Measurements from ENCODE around the gene PCGF1.

The PCGF1 gene

DNA sequence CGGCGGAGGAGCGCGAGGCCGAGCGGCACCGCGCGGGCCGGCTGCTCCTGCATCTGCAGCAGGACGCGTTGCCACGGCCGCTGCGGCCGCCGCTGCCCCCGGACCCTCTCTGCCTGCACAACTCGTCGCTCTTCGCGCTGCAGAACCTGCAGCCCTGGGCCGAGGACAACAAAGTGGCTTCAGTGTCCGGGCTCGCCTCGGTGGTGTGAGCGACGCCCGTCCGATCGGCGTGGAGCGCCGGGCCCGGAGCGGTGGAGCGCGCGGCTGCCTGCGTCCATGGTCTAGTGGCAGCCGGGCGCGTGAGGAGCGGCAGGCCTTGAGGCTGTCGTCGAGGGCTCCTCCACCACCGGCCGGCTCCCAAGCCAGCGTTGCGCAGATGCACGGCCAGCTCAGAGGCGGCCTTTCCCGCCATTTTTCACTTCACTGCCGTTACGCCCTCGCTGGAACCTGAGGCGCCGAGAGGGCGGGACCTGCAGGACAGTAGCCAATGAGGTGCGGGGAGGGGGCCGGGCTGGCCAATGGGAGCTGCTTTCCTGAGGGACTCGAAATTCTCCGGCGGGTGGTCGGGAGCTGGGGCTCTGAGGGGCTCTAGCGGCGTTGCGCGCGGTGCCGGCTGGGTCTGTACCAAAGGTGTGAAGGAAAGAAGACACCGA, 8.6 kb upstream of the PCGF1 start:
- peak; percentile 79 for DNase-seq (ENCODE audit: insufficient read length, low spot score)
- no peak for FAIRE-seq

- FAIRE-seq (no peak), DNase-seq (ENCODE audit: insufficient read length, low spot score) (no peak)
These were observed 7.9 kb upstream of the PCGF1 start for GRCh38 chr2:74515271-74515980.

GRCh38 chr2:74514368-74515270, 7.1 kb upstream of the PCGF1 start, which contains the start of gene TLX2:
TSS of gene TLX2 (plus strand) at chr2:74514450. CDS start at chr2:74514807, 357 bp downstream.
- DNase-seq (ENCODE audit: insufficient read length, low spot score) = no peak
- FAIRE-seq = peak; percentile 14

GRCh38 chr2:74513605-74514367, 6.3 kb upstream of the PCGF1 start:
- DNase-seq (ENCODE audit: insufficient read length, low spot score) (no peak), FAIRE-seq (no peak)

- DNase-seq (ENCODE audit: insufficient read length, low spot score) = no peak
- no peak for FAIRE-seq
These were observed 5.5 kb upstream of the PCGF1 start for GRCh38 chr2:74512744-74513604.

DNA sequence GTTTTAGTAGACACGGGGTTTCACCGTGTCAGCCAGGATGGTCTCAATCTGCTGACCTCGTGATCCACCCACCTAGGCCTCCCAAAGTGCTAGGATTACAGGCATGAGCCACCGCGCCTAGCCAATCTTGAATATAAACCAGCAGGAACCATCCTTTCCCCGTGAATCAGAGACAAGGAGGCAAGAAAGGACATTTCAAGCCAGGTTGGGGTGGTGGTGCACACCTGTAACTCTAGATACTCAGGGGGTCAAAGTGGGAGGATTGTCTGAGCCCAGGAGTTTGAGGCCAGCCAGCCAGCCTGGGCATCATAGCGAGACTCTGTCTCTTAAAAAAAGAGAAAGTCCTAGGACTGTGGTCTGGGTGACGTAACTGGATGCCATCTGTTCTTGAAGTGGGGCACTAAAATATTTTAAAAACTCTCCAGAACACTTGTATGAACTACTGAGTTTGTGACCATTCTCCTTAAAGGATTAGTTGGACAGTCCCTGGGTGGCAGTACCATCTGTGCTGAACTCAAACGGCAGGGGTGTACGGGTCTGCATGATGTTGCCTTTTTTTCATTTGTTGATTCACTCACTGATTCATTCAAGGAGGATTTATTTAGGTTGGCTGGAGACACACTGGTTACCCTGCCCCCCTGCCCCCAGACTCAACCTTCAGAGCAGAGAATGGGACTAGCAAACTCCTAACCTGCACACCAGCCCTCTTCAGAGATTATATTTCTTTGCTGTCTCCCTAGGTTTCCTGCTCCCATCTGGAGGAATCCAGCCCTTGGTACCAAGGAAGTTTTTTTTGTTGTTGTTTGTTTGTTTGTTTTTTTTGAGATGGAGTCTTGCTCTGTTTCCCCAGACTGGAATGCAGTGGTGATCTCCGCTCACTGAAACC, 3.9 kb upstream of the PCGF1 start:
- DNase-seq (ENCODE audit: insufficient read length, low spot score) (no peak), FAIRE-seq (no peak)

GRCh38 chr2:74510272-74510671, 2.8 kb upstream of the PCGF1 start:
- no peak for DNase-seq (ENCODE audit: insufficient read length, low spot score)
- no peak for FAIRE-seq

- DNase-seq (ENCODE audit: insufficient read length, low spot score) (no peak), FAIRE-seq (no peak)
These were observed 528 bp upstream of the PCGF1 start for GRCh38 chr2:74507926-74508520.

DNA sequence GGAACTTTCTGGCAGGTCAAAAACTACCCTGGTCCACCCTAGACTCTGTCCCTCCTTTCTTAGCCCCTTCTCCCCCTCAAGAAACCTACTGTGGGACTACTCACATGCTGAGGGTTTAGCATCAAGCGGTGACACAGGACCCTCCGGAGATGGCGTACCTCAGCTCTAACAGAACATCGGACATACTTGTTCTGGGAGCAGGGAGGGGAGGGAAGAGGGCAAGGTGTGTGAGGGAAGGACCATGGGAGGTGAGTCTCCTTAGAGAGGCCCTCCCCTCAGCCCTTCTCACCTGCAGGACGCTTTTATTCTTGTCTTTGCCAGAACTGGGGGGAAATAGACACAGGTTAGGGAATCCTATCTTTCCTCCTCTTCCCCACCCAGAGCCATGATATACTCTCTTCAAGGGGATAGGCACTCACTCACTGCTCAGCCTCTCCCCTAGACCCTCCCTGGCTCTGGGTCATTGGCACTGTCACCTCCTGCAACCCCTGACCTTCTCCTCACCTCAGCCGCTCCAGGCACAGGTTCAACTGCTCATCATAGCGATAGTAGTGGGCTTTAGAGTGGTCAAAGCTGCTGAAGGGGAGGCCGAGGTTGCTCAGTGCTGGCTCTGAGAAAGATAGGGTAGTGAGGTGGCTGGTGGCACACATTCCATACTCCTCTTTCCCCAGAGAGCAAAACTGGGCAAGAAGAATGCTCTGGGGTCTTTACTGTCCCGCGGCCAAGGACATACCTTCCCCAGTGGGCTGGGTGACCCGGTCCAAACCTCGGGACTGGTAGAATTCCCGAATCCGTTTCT, 1.8 kb downstream of the PCGF1 start:
- no peak for DNase-seq (ENCODE audit: insufficient read length, low spot score)
- no peak for FAIRE-seq

DNA sequence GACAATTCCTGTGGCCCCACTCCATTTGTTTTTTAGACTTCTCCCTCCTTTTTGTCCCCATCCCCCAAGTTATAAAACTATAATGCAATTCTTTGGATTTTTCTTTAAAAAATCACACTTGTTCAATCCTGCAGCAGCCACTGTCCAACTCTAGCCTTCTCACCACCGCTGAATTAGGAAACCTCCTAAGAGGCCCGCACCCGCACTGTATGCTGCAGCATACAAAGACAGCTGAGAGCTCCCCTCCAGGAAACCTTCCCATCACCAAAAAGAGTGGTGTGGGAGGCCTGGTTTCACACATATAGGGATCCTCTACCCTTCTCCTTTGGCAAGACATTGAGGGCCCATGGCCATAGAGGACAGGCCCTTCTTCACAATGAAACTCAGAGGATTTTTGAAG, 2.9 kb downstream of the PCGF1 start:
- no peak for DNase-seq (ENCODE audit: insufficient read length, low spot score)
- FAIRE-seq = no peak

DNA sequence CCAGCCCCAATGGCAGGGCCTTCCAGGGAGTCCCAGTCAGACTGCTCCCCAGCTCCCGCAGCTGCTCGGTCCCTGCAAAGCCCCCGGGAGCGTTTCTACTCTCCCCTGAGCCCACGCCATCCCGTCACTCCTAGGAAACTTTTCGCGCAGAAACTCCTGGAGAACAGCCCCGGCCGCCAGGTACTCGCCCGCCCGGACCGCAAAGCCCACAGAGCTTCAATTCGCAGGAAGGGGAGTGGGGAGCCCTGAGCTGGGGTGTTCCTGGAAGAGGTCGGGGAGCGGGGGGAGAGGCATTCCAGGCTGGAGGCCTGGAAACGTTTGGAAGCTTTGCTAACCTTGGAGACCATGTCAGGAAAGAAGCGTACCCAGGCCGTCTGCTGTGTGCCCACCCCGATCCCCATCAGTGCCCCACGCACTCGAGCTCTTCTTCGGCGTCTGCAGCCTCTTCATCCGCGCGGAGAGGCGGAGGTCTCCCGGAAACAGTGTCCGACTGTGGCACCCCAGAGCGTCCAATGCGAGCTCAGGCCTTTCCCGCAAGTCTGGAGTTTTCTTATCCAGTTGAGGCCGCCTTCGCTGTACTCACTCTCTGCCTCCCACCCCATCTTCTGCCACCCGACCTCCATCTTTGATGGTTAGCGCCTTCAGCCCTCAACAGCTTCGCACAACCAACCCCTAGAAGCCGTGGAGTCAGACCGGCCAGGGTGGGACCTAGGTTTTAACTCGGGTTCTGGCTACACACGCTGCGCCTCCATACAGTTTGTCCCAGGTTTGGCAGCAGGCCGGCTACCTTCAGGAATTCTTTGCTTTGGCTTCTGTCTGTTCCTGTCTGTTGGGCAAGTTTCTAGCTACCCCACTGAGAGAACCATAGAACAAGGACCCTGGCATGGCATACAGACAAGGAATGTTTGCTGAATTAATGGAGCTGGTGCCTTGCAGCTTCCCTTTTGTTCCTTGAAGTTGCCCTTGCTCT, 3.7 kb downstream of the PCGF1 start:
- no peak for DNase-seq (ENCODE audit: insufficient read length, low spot score)
- no peak for FAIRE-seq

- peak; percentile 63 for DNase-seq (ENCODE audit: insufficient read length, low spot score)
- FAIRE-seq = peak; percentile 71
These were observed 4.6 kb downstream of the PCGF1 start for GRCh38 chr2:74502720-74503505.

- no peak for DNase-seq (ENCODE audit: insufficient read length, low spot score)
- FAIRE-seq = peak; percentile 18
These were observed 5.3 kb downstream of the PCGF1 start for GRCh38 chr2:74502147-74502719.

GRCh38 chr2:74501335-74502071, 6.0 kb downstream of the PCGF1 start:
- no peak for DNase-seq (ENCODE audit: insufficient read length, low spot score)
- FAIRE-seq = no peak

GRCh38 chr2:74500578-74500946, 6.9 kb downstream of the PCGF1 start:
- DNase-seq (ENCODE audit: insufficient read length, low spot score) (no peak), FAIRE-seq (no peak)

Measured in GM19239 (cell line).